ENCODE results near the gene OMP.

- no peak for TF ChIP-seq CTCF (IDR thresholded peaks at IDR 0.05)
- no peak for TF ChIP-seq POLR2A (IDR thresholded peaks at IDR 0.05)
These were observed 21.8 kb downstream of the OMP start for GRCh38 chr11:77124488-77124887.
